T-helper 1 cell treated with Interleukin-12 subunit alpha and Interleukin-12 subunit beta and Interleukin-4 antibody, amounts not matched to agents 30 ng/mL and 1 ng/mL, for 36 hours (primary cell): ENCODE results near the gene KIF21B. TPM values are rescaled to one million over a fixed set of nuclear protein-coding genes. Genes with fewer than 3 reads are reported as not detected.

Source experiments
- intact Hi-C: fragments of 100-400 bp; cut with micrococcal nuclease; formaldehyde crosslinking; loops from one replicate; pipeline ENCODE4 v1.15.1; 2024
- total RNA-seq: library from RNA; stranded (reverse); gene quantifications from 2 replicates; pipeline ENCODE4 v1.2.3, GENCODE V29; 2022

The KIF21B gene
- total RNA-seq, result 92.8 and 94.7 TPM in 2 replicates

GRCh38 chr1:201023517-201023902 lies at the start of gene KIF21B:
KIF21B (minus strand) TSS chr1:201023714; CDS start chr1:201023383, 331 bp downstream.
- intact Hi-C loops, result loop anchor here (1.0 to 5.0 kb wide), 10 partner anchors 8 to 934 kb away; partner anchors contain the start of genes CSRP1, KIF14, TIMM17A and TMEM9

DNA sequence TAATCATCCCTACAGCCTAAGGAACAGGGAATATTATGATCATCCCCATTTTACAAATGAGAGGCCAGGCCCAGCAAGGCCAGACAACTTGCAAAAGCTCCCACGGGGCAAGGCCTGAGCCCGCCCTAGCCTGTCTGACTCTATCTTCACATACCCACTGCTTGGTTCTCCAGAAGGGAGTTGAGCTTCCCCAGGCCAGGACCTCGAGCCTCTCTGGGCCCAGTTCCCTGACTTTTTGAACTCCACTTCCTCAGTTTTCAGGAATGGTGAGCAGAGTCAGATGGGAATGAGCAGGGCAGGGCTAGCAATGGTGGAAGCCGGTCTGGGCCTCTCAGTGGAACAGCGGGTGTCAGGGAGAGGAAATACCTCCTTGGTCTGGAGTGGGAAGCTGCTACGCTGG lies 49.4 kb upstream of the KIF21B start:
- intact Hi-C loops, result no loop called here

GRCh38 chr1:201072149-201072548 lies 48.6 kb upstream of the KIF21B start:
- intact Hi-C loops, result no loop called here

DNA sequence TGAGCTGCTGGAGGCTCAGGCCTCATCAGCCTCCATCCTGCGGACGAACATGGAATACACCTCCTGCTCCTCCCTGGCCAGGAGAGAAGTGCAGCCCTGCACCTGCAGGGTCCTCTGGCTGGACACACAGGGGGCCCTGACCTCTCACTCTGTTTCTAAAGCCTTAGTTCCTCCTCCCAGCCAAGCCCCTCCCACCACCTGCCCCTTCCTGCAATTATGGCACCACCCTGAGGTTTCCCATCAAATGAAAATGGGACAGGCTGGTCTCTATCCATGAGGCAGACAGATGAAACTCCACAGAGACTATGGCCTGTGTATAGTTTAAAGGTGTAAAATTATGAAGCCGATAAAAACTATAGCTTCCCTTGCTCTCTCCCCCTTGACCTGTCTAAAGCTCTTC lies 46.1 kb upstream of the KIF21B start:
- intact Hi-C loops, result no loop called here

DNA sequence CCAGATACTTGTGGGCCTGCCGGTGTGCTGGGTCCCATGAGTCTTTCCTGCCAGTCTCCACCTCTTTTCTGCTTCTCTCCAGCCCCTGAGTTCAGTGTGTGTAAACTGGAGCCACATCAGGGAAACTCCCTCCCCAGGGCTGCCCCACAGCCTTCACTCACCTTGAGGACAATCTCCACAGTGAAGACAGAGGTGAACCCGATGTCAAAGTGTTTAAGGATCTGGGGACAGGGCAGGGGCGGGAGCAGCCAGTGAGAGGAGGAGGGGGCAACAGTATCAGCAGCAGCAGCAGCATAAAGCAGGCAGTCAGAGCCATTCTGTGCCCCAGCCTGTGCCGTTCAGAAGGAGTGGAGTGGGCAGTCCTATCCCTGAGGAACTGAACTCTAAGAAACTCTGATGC lies 45.5 kb upstream of the KIF21B start:
- intact Hi-C loops, result no loop called here

DNA sequence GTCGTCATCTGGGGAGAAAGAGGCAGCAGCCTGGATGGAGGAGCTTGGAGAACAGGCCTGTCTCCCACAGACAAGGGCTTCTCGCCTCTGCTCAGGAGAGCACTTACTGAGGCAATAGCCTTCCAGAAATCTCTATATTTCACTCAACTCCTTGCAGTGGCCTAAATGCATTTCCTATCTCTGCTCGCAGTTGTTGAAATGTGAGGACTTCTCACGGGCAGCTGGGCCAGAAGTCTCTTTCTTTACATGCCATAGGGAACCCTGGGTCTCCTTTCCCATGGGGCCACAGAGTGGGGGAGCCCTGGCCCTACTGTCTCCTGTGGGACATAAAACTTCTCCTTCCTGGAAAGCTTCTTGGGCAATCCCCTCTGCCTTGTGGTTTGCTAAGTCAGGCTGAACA lies 43.5 kb upstream of the KIF21B start:
- intact Hi-C loops, result no loop called here

DNA sequence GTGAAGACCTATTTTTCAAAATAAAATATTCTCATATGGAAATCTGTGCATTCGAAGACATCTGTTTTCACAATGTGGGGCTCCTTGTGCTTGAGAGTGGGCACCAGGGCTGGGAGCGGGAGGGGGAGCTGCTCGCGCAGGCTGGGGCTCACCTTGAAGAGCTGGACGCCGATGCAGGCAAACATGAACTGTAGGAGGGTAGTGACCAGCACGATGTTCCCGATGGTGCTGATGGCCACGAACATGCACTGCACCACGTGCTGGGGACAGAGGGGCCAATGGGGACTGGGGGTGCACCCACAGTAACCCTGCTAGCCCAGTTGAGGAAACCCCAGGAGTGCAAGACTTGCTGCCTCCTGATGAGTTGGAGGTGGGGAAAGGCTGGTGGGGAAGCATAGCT lies 42.2 kb upstream of the KIF21B start:
- intact Hi-C loops, result no loop called here

GRCh38 chr1:201064806-201065205 lies 41.3 kb upstream of the KIF21B start:
- intact Hi-C loops, result no loop called here

DNA sequence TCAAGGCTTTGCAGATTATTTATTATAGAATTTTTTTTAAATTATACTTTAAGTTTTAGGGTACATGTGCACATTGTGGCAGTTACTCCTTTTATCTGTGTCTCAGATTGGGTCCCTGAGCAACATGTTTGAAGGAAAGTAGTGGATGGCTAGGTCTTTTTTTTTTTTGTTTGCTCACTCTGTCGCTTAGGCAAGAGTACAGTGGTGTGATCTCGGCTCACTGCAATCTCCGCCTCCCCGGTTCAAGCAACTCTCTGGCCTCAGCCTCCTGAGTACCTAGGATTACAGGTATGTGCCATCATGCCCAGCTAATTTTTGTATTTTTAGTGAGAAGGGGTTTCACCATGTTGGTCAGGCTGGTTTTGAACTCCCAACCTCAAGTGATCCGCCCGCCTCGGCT lies 39.6 kb upstream of the KIF21B start:
- intact Hi-C loops, result no loop called here

- intact Hi-C loops, result no loop called here
Measured at GRCh38 chr1:201062511-201063091, 39.1 kb upstream of the KIF21B start.

DNA sequence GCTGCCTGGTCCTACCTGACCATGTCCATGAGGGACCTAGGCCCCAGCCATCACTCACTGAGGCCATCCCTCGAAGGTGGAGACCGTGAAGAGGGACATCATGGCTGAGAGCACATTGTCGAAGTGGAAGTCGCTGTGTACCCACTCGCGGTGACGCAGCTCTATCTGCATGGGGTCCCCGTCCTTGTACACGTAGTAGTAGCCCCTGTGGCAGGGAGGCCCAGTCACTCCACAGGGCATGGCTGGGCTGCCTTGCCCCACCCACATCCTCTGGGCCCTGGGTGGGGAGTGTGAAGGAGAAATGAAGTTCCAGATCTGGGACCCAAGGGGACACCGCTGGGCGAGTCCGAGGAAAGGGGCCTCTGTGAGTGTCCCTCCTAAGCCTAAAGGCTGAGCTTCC lies 38.4 kb upstream of the KIF21B start:
- intact Hi-C loops, result no loop called here

GRCh38 chr1:201061049-201061448 lies 37.5 kb upstream of the KIF21B start:
- intact Hi-C loops, result no loop called here

DNA sequence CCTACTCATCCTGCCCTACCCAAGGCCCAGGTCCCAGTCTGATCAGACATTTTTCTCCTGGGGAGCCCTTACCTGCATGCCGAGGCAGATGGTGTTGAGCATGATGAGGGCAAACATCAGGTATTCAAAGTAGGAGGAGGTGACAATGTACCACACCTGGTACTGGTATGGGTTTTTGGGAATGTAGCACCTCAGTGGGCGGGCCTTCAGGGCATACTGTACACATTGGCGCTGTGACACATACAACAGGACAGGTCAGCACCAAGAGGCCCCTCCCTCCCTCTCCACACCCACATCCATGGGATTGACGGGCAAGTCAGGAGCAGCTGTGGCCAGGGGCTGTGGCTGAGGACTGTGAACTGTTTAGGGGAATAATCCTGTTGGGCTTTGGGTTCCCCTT lies 37.1 kb upstream of the KIF21B start:
- intact Hi-C loops, result no loop called here

GRCh38 chr1:201059871-201060555 lies 36.5 kb upstream of the KIF21B start:
- intact Hi-C loops, result no loop called here

GRCh38 chr1:201059401-201059800 lies 35.9 kb upstream of the KIF21B start:
- intact Hi-C loops, result no loop called here

DNA sequence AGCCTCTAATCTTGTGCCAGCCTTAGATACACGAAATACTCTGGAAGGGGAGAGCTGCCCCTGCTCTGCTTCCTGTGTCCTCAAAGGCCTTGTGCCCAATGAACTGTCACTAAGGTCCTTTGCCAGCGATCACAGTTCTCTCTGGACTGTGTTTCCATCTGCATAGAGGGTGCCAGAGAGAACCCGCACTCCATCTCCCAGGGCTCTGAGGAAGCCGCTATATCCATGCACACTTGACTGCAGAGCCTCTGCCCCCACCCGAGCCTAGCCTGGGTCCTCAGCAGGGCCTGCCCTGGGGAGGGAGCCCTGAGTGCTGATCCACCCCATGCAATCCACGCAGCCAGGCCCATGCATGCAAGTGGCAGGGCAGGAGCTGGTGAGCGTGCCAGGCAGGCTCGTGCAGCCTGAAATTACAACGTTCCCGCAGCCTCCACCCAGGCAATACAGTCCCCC lies 30.6 kb upstream of the KIF21B start:
- intact Hi-C loops, result no loop called here

DNA sequence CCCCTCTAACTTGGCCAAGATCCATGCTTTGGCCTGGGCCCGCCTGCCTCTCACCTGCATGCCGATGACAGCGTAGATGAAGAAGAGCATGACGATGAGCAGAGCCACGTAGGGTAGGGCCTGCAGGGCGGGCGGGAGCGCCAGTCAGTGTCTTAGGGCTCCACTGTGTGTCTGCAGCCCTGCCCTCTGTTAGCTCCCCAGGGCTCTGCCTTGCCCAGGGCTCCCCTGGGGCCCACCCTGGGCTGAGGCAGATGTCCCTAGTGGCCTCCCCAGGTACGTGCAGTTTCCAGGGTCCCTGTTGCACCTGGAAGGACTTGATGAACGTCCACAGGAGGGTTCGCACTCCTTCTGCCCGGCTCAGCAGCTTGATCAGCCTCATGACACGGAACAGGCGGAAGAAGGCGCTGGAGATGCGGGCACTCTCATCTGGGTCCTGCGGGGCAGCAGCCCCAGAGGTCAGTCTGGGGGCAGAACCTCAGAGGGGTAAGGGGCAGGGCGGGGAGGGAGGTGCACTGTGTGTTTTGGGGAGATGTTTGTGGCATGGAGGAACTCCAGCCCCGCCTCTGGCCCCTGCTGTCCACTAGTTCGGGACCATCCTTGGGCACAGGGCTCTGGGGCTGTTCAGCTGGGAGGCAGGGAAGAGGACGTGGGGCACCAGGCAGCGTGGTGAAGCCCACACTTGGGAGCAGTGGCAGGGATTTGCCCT lies 29.8 kb upstream of the KIF21B start:
- intact Hi-C loops, result no loop called here

DNA sequence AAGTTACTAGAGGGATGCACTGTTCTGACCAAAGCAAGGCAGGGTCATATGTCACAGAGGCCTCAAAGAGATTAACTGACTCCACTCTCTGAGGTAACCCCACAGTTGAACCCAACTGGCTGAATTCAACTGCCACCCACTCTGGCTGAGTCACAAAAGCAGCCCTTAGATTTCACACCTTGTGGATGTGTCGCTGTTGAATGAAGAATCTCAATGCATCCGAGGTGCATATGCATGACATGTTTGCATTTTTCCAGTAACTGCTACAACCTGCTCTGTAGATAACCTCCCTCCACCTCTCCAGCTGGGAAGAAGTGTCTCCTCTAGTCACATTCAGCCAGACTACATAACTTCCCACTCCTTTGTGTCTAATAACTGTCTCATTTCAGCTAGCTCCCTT lies 27.9 kb upstream of the KIF21B start:
- intact Hi-C loops, result no loop called here

GRCh38 chr1:201050515-201051277 lies 27.2 kb upstream of the KIF21B start:
- intact Hi-C loops, result no loop called here

GRCh38 chr1:201049248-201049831 lies 25.8 kb upstream of the KIF21B start:
- intact Hi-C loops, result no loop called here

GRCh38 chr1:201048521-201048920 lies 25.0 kb upstream of the KIF21B start:
- intact Hi-C loops, result no loop called here
